ENCODE measurements around the gene TREM1.
"Not testable (repeated sequence)": the region's sequence is repeated elsewhere in the genome, so short reads cannot be mapped to it uniquely, and the experiment has no call there.

Gene TREM1

DNA sequence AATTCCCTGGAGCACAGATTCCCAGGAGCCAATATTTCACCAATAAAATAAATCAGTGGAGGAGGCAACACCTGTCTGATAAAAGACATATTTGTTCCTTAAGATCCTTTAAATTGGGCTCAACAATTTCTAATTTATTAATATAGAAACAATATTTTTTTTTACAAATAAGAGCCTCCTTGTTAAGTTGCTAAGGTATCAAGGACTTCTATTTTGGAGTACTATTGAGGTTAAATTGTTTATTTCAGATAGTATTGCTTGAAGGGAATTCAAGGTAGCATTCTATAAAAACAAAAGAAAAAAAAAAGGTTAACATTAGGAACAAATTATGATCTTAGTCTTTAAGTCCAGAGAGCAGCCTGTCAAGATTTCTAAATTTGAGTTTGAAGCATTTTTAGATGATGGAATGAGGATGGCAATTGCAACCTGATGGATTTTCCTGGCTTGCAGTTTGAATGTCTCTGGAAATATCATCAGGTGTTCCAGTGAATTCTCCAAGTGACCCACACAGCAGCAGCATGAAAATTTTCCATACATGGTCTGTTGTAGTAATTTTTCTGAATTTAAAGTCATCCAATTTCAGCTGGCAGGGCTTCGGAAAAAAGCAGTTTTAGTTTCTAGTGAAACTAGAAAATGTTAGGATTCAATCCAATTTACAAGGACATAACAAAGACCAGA, 29.6 kb upstream of the TREM1 start:
- Mint-ChIP-seq H3K9me3 (no peaks in the 10 kb centered on the region), H3K4me1 (peaks cover 15% of the 10 kb centered on the region), H3K27ac (no peak overlapping the region), H3K27me3 (peaks cover 2% of the 10 kb centered on the region), H3K36me3 (no peaks in the 10 kb centered on the region), H3K4me3 (no peak overlapping the region)

DNA sequence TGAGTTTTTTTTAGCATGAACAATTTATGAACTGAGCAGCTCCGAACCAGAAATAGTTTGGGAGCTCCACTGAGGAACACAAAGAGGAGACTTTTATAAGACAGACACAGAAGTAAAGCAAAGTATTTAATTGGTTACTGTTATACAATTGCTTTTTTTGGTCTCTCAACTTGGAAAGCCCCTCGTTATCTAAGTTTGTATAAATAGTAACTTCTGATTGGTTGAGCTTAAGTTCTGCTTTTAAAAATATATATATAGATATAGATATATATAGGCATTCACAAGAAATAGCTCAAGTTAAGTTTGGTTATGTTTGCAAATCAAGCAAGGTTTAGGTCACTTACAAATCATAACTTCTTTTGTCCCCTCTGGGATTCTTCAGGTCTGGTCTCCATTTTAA, 28.7 kb upstream of the TREM1 start:
- no peak overlapping the region for H3K4me3 Mint-ChIP-seq
- H3K36me3 Mint-ChIP-seq = no peaks in the 10 kb centered on the region
- H3K27me3 Mint-ChIP-seq = peaks cover 2% of the 10 kb centered on the region

DNA sequence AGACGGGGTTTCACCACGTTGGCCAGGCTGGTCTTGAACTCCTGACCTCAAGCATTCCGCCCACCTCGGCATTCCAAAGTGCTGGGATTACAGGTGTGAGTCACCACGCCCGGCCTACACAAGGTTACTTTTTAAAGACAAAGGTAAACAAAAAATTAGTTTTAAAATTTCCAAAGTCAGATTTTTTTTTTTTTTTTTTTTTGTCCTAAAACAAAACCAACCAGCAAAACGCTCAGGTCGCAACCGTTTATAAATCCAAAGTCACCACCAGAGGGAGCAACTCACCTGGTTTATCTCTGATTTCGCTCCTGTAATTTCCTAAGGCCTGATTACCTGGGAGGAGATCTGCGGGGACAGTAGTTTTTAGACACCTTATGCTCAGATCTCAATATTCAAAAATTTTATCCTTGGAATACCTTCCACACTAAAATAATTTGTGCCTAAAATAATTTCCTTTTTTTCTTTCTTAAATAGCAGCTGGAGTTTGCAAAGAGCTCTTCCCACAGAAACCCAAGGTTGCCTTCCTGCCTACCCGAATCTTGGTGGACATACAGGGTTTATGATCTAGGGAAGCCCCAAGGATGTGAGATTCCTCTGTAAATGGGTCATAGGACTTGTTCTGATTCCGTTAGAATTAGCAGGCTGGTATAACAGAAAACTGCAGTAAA, 19.8 kb upstream of the TREM1 start:
- Mint-ChIP-seq H3K4me1 (peaks cover 10% of the 10 kb centered on the region), H3K36me3 (no peaks in the 10 kb centered on the region), H3K27ac (peak overlapping the region; percentile 23), H3K4me3 (no peak overlapping the region), H3K9me3 (no peaks in the 10 kb centered on the region), H3K27me3 (no peaks in the 10 kb centered on the region)

More for the DNA sequence above, 28.7 kb upstream of the TREM1 start:
- Mint-ChIP-seq H3K9me3 (no peaks in the 10 kb centered on the region), H3K4me1 (peaks cover 15% of the 10 kb centered on the region), H3K27ac (no peak overlapping the region)

DNA sequence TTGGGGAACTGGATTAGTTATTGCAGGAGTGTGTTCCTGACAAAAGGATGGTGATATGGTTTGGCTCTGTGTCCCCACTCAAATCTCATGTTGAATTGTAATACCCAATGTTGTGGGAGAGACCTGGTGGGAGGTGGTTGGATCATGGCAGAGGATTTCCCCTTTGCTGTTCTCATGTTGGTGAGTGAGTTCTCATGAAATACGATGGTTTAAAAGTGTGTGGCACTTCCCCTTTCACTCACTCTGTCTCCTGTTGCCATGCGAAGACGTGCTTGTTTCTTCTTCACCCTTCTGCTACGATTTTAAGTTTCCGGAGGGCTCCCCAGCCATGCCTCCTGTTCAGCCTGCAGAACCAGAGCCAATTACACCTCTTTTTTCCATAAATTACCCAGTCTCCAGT, 16.2 kb upstream of the TREM1 start:
- Mint-ChIP-seq H3K9me3 (no peaks in the 10 kb centered on the region), H3K36me3 (no peaks in the 10 kb centered on the region), H3K4me3 (no peak overlapping the region), H3K4me1 (peaks cover 42% of the 10 kb centered on the region), H3K27me3 (no peaks in the 10 kb centered on the region), H3K27ac (no peak overlapping the region)

DNA sequence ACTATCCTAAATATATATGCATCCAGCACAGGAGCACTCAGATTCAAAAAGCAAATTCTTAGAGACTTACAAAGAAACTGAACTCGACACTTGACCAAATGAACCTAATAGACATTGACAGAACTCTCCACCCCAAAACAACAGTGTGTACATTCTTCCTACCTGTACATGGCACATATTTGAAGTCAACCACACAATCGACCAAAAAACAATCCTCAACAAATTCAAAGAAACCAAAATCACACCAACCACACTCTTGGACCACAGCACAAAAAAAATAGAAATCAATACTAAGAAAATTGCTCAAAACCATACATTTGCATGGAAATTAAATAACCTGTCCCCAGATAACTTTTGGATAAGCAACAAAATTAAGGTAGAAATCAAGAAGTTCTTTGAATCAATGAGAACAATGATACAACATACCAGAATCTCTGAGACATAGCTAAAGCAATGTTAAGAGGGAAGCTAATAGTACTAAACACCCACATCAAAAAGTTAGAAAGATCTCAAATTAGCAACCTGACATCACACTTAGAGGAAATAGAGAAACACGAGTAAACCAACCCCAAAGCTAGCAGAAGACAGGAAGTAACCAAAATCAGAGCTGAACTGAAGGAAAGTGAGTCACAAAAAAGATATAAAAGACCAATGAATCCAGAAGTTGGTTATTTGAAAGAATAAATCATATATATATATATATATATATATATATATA, 12.5 kb upstream of the TREM1 start:
- H3K36me3 Mint-ChIP-seq = no peaks in the 10 kb centered on the region

DNA sequence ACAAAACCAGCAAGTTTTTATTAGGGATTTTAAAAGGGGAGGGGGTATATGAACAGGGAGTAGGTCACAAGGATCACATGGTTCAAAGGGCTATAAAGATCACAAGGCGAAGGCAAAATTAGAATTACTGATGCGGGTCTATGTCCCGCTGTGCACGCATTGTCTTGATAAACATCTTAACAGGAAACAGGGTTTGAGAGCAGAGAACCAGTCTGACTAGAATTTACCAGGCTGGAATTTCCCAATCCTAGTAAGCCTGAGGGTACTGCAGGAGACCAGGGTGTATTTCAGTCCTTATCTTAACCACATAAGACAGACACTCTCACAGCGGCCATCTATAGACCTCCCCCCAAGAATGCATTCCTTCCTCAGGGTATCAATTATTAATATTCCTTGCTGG, 10.8 kb upstream of the TREM1 start:
- H3K27me3 Mint-ChIP-seq, H3K4me3 Mint-ChIP-seq, H3K36me3 Mint-ChIP-seq, H3K9me3 Mint-ChIP-seq: not testable (repeated sequence)
- H3K4me1 Mint-ChIP-seq = peaks cover 67% of the 10 kb centered on the region
- H3K27ac Mint-ChIP-seq = peak overlapping the region; percentile 68

More for the DNA sequence above, 12.5 kb upstream of the TREM1 start:
- no peaks in the 10 kb centered on the region for H3K27me3 Mint-ChIP-seq
- peak overlapping the region; percentile 82 for H3K27ac Mint-ChIP-seq
- peak overlapping the region; percentile 61 for H3K4me3 Mint-ChIP-seq
- H3K9me3 Mint-ChIP-seq = no peaks in the 10 kb centered on the region
- H3K4me1 Mint-ChIP-seq = peaks cover 63% of the 10 kb centered on the region

DNA sequence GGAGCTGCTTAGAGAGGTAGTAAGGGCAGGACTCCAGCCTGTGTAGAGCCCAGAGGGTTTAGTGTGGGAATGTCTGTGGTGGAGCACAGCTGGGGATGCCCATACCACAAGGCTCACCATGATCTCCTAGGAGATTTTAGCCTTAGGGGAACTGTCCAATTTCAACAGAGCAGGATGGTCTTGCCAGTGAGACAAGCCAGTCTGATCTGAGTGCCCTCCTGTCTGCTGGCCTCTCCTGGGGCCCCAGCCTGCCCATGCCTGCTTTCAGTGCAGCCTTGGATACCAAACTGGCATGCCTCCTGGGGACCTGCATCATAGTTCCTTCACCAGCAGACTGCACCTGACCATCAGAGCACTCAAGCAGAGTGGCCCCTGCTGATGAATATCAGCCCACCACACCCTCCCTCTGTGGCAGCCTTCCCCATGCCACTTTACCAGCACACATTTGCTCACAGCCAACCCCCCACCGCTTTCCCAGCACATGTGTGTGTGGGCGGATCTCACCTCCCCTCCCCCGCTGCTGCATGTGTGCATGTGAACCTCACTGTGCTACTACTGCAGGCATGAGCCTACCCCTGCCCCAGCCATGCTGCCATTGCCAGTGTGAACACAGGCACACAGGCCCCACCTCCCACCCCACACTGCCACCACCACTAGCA, 7.9 kb upstream of the TREM1 start:
- H3K4me1 Mint-ChIP-seq = peaks cover 56% of the 10 kb centered on the region
- H3K4me3 Mint-ChIP-seq = no peak overlapping the region
- H3K27me3 Mint-ChIP-seq = no peaks in the 10 kb centered on the region
- no peaks in the 10 kb centered on the region for H3K36me3 Mint-ChIP-seq
- H3K9me3 Mint-ChIP-seq = no peaks in the 10 kb centered on the region
- no peak overlapping the region for H3K27ac Mint-ChIP-seq

DNA sequence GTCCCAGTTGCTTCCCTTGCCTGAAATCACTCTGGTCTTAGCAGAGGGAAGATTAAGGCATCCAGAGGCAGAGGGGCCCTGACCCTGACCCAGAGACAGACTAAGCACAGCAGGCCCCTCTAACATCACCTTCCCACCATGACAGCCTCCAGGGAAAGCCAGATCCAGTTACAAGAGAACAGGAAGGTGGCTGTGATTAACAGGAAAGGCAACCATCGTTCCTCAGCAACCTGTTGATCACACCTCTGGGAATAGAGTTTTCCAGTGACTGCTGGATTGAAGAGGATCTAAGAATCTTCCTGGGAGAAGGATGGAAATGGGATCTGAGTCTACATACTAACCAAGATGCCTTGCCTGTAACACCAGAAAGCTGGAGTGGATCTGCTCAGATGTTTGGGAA, 5.2 kb upstream of the TREM1 start:
- no peaks in the 10 kb centered on the region for H3K9me3 Mint-ChIP-seq
- no peak overlapping the region for H3K27ac Mint-ChIP-seq
- no peaks in the 10 kb centered on the region for H3K36me3 Mint-ChIP-seq
- H3K27me3 Mint-ChIP-seq = no peaks in the 10 kb centered on the region
- peaks cover 30% of the 10 kb centered on the region for H3K4me1 Mint-ChIP-seq
- H3K4me3 Mint-ChIP-seq = no peak overlapping the region

DNA sequence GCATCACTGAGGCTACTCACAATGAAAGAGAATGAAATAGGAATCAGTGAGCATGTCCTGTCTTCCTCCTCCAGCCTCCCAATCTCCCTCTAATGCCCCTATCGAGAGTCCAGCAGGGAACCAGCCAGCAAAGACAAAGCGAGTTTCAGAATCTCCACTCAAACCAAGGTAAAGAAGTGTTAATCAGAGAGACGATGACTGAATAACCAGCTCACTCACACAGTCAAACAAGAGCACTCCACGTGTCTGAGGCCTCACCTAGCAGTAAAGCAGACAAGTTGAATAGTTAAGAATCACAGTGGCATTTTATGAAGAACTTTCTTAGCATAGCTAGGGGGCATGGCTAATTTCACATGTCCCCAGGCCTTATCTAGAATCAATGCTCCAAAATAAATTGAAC, 3.3 kb upstream of the TREM1 start:
- H3K4me1 Mint-ChIP-seq = peaks cover 13% of the 10 kb centered on the region
- H3K9me3 Mint-ChIP-seq = no peaks in the 10 kb centered on the region
- H3K27me3 Mint-ChIP-seq = no peaks in the 10 kb centered on the region
- no peaks in the 10 kb centered on the region for H3K36me3 Mint-ChIP-seq
- H3K27ac Mint-ChIP-seq = no peak overlapping the region
- no peak overlapping the region for H3K4me3 Mint-ChIP-seq

DNA sequence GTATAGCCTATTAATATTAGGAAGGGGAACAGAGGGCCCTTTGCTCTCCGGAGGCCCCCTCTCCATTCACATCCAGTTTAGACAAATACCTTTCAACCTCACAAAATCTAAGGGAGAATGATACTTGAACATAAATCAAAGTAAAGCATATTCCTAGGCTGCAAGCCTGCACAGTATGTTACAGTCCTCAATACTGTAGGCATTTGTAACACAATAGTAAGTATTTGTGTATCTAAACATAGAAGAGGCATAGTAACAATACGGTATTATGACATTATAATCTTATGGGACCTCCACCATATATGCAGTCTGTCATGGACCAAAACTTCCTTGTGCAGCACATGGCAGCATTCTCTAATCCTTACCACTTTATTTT, 2.3 kb upstream of the TREM1 start:
- Mint-ChIP-seq H3K9me3 (no peaks in the 10 kb centered on the region), H3K4me3 (no peak overlapping the region), H3K4me1 (peaks cover 6% of the 10 kb centered on the region), H3K27ac (no peak overlapping the region), H3K36me3 (no peaks in the 10 kb centered on the region), H3K27me3 (no peaks in the 10 kb centered on the region)

DNA sequence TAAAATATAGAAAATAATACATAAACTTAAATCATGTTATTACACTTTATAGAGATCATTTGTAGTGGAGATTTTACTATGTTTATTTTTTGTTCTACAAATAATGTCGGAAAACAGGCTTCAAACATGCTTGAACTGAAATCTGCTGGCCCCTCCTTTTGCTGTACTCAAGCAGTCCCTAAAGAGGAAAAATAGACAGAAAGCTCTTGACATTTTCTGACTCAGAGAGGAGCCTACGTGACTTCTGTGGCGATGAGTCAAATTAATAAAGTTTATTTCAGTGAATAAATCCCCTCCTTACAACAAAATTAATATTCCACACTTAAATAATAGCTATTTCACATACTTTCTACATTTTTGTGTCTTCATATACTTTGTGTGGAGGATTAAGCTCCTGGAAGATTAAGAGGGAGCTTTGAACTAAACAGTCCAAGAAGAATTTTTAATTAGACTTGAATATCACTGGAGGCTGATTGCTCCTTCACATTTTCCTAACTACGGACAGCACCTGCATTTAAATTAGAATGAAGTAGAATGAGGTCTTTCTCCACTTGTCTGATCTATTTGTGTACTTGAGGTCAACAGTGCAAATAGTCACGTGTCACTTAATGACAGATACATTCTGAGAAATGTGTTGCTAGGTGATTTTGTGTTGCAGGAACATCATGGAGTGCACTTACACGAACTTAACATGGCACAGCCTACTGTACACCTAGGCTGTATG, 1.7 kb upstream of the TREM1 start:
- Mint-ChIP-seq H3K36me3 (no peaks in the 10 kb centered on the region), H3K4me3 (no peak overlapping the region), H3K9me3 (no peaks in the 10 kb centered on the region), H3K4me1 (peaks cover 4% of the 10 kb centered on the region), H3K27ac (no peak overlapping the region), H3K27me3 (no peaks in the 10 kb centered on the region)

DNA sequence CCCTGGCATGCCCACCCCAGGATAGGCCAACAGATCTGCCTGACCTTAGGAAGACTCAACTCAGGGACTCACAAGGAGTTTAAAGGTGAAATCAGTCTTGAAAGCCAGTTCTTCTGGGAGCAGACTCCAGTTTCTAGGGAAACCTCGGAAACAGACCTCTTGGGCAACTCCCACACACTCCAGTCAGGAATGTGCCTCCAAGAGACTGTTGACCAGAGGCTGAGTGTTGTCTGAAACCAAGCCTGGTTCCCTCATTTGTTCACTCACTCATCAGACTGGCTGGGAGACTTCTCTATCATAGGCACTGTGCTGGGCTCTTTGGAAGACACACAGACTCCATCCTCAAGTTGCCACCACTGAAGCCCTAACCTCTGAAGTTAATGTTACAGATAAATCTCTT, 1.8 kb downstream of the TREM1 start:
- Mint-ChIP-seq H3K36me3 (no peaks in the 10 kb centered on the region), H3K9me3 (no peaks in the 10 kb centered on the region), H3K27ac (no peak overlapping the region)

DNA sequence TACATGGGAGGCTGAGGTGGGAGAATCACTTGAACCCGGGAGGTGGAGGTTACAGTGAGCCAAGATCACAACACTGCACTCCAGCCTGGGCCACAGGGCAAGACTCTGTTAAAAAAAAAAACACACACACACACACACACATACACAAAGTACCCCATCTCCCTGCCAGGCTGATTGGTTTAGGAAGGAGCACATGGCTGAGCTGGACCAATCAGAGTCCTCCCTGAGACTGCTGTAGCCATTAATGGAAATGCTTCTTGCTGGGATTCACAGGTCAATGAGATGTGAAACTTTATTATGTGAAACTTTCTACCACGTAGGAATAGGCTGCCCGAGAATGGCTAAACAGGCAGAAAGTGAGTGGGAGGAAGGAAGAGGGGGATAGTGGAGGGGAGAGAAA, 2.9 kb downstream of the TREM1 start:
- no peaks in the 10 kb centered on the region for H3K36me3 Mint-ChIP-seq
- no peaks in the 10 kb centered on the region for H3K27me3 Mint-ChIP-seq
- H3K4me1 Mint-ChIP-seq = peaks cover 9% of the 10 kb centered on the region
- H3K9me3 Mint-ChIP-seq = no peaks in the 10 kb centered on the region
- no peak overlapping the region for H3K4me3 Mint-ChIP-seq
- no peak overlapping the region for H3K27ac Mint-ChIP-seq

More for the DNA sequence above, 1.8 kb downstream of the TREM1 start:
- H3K27me3 Mint-ChIP-seq = no peaks in the 10 kb centered on the region
- H3K4me1 Mint-ChIP-seq = peaks cover 2% of the 10 kb centered on the region
- H3K4me3 Mint-ChIP-seq = no peak overlapping the region

DNA sequence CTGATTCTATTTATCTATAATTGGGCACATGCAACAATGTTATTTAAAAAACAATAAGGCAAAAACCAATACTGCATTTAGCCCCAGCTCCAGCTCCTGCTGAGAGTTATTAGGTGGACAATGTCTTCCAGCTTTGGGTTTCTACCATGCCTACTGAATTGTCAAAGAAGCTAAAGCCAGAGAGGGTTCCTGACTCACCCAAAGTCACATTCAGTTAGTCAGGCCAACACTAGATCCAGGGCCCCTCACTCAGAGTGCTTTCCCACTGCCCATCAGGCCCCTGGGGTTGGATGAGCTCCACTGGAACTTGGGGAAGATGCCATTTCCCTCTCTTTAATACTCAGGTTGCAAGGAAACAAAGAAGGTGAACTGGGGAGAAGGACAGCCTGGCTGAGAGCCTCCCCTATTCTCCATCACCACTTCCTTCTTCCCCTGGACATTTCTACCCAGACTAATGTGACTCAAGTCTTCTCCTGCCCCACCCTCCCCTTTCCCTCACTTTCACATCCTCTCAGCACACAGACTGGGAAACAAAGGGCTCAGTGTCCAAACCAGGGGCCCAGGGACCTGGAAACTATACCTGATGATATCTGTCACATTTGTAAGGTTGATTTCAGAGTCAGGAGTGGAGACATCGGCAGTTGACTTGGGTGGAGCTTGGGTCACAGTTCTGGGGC, 6.0 kb downstream of the TREM1 start:
- H3K9me3 Mint-ChIP-seq = no peaks in the 10 kb centered on the region
- H3K27ac Mint-ChIP-seq = no peak overlapping the region
- no peaks in the 10 kb centered on the region for H3K36me3 Mint-ChIP-seq
- H3K27me3 Mint-ChIP-seq = no peaks in the 10 kb centered on the region
- H3K4me3 Mint-ChIP-seq = no peak overlapping the region
- H3K4me1 Mint-ChIP-seq = peaks cover 11% of the 10 kb centered on the region
